Activated CD4-positive, alpha-beta T cell treated with anti-CD3 and anti-CD28 coated beads, Interleukin-2, amount 10 ng/mL, durations not matched to agents 24 days and 14 days (primary cell): ENCODE results near the gene ADGRB3. TPM values are rescaled to one million over a fixed set of nuclear protein-coding genes. Genes with fewer than 3 reads are reported as not detected.
A peak's percentile ranks its signal among the peaks of the same experiment; 100 is the strongest.

Source experiments
- DNase-seq: peaks from one replicate; pipeline ENCODE4 v3.0.0; 2022
- H3K27ac Mint-ChIP-seq: one replicate; pipeline ENCODE4 v1.8.0; 2022; ENCODE audit warnings: mild to moderate bottlenecking, mixed read lengths
- H3K27me3 Mint-ChIP-seq: one replicate; pipeline ENCODE4 v1.8.0; 2022; ENCODE audit warnings: mixed read lengths
- H3K36me3 Mint-ChIP-seq: one replicate; pipeline ENCODE4 v1.8.0; 2022; ENCODE audit warnings: low read depth, mild to moderate bottlenecking, mixed read lengths
- H3K4me1 Mint-ChIP-seq: one replicate; pipeline ENCODE4 v1.8.0; 2021; ENCODE audit warnings: mixed read lengths
- H3K4me3 Mint-ChIP-seq: one replicate; pipeline ENCODE4 v1.8.0; 2022; ENCODE audit warnings: mild to moderate bottlenecking, moderate library complexity, mixed read lengths
- H3K9me3 Mint-ChIP-seq: one replicate; pipeline ENCODE4 v1.8.0; 2021; ENCODE audit warnings: mixed read lengths
- intact Hi-C: fragments of 100-400 bp; cut with micrococcal nuclease; formaldehyde crosslinking; loops from one replicate; pipeline ENCODE4 v1.15.1; 2023
- total RNA-seq: library from RNA; stranded (reverse); gene quantifications from 2 replicates; pipeline ENCODE4 v1.2.3, GENCODE V29; 2022

The ADGRB3 gene
- not detected in 2 replicates for total RNA-seq

GRCh38 chr6:68634726-68635411 lies at the start of gene ADGRB3:
Gene ADGRB3 (plus strand): TSS chr6:68635282. CDS start chr6:68638676, 3,394 bp downstream.
- Mint-ChIP-seq H3K27ac (no peak within 1 kb of the TSS), H3K27me3 (peaks cover 48% of the 10 kb centered on the region), H3K4me3 (peak within 1 kb of the TSS; percentile 85), H3K4me1 (peaks cover 14% of the 10 kb centered on the region), H3K36me3 (no peaks in the 10 kb centered on the region), H3K9me3 (no peaks in the 10 kb centered on the region)
- intact Hi-C loops = loop anchor here (5.0 kb wide), 2 partner anchors 332 to 1472 kb away; no protein-coding TSS in a partner anchor
- DNase-seq = peak; percentile 79

GRCh38 chr6:68593558-68593957 lies 41.5 kb upstream of the ADGRB3 start:
- H3K27me3 Mint-ChIP-seq = no peaks in the 10 kb centered on the region
- no peaks in the 10 kb centered on the region for H3K36me3 Mint-ChIP-seq

GRCh38 chr6:68597642-68598041 lies 37.4 kb upstream of the ADGRB3 start:
- no peak for DNase-seq
- intact Hi-C loops = no loop called here
- Mint-ChIP-seq H3K27ac (no peak overlapping the region), H3K9me3 (no peaks in the 10 kb centered on the region), H3K4me1 (no peaks in the 10 kb centered on the region), H3K27me3 (no peaks in the 10 kb centered on the region), H3K36me3 (no peaks in the 10 kb centered on the region), H3K4me3 (no peak overlapping the region)

More at GRCh38 chr6:68593558-68593957, 41.5 kb upstream of the ADGRB3 start:
- Mint-ChIP-seq H3K4me1 (no peaks in the 10 kb centered on the region), H3K27ac (no peak overlapping the region), H3K4me3 (no peak overlapping the region), H3K9me3 (peaks cover 6% of the 10 kb centered on the region)
- intact Hi-C loops = no loop called here
- no peak for DNase-seq

GRCh38 chr6:68615938-68616337 lies 19.1 kb upstream of the ADGRB3 start:
- Mint-ChIP-seq H3K27ac (no peak overlapping the region), H3K9me3 (no peaks in the 10 kb centered on the region), H3K36me3 (no peaks in the 10 kb centered on the region), H3K4me3 (no peak overlapping the region), H3K27me3 (no peaks in the 10 kb centered on the region), H3K4me1 (no peaks in the 10 kb centered on the region)
- no peak for DNase-seq
- intact Hi-C loops = no loop called here

GRCh38 chr6:68625998-68626397 lies 9.1 kb upstream of the ADGRB3 start:
- intact Hi-C loops = no loop called here
- Mint-ChIP-seq H3K4me1 (no peaks in the 10 kb centered on the region), H3K4me3 (no peak overlapping the region)

GRCh38 chr6:68628161-68628560 lies 6.9 kb upstream of the ADGRB3 start:
- Mint-ChIP-seq H3K4me3 (no peak overlapping the region), H3K4me1 (no peaks in the 10 kb centered on the region), H3K36me3 (no peaks in the 10 kb centered on the region), H3K27ac (no peak overlapping the region), H3K9me3 (no peaks in the 10 kb centered on the region), H3K27me3 (peaks cover 8% of the 10 kb centered on the region)
- no peak for DNase-seq
- intact Hi-C loops = no loop called here

More at GRCh38 chr6:68625998-68626397, 9.1 kb upstream of the ADGRB3 start:
- no peaks in the 10 kb centered on the region for H3K27me3 Mint-ChIP-seq
- no peak for DNase-seq
- no peaks in the 10 kb centered on the region for H3K36me3 Mint-ChIP-seq
- H3K27ac Mint-ChIP-seq = no peak overlapping the region
- H3K9me3 Mint-ChIP-seq = no peaks in the 10 kb centered on the region

GRCh38 chr6:68632734-68633133 lies 2.3 kb upstream of the ADGRB3 start:
- Mint-ChIP-seq H3K9me3 (no peaks in the 10 kb centered on the region), H3K27ac (no peak overlapping the region)

GRCh38 chr6:68633281-68633971 lies 1.7 kb upstream of the ADGRB3 start:
- intact Hi-C loops = no loop called here
- Mint-ChIP-seq H3K27ac (no peak overlapping the region), H3K4me1 (peaks cover 14% of the 10 kb centered on the region), H3K27me3 (peaks cover 48% of the 10 kb centered on the region), H3K9me3 (no peaks in the 10 kb centered on the region), H3K4me3 (no peak overlapping the region), H3K36me3 (no peaks in the 10 kb centered on the region)
- DNase-seq = no peak

More at GRCh38 chr6:68632734-68633133, 2.3 kb upstream of the ADGRB3 start:
- H3K4me1 Mint-ChIP-seq = peaks cover 14% of the 10 kb centered on the region
- peaks cover 44% of the 10 kb centered on the region for H3K27me3 Mint-ChIP-seq
- no peak for DNase-seq
- intact Hi-C loops = no loop called here
- no peaks in the 10 kb centered on the region for H3K36me3 Mint-ChIP-seq
- H3K4me3 Mint-ChIP-seq = no peak overlapping the region

- no peak overlapping the region for H3K27ac Mint-ChIP-seq
- H3K4me3 Mint-ChIP-seq = peak overlapping the region; percentile 85
- intact Hi-C loops = no loop called here
- DNase-seq = no peak
- H3K36me3 Mint-ChIP-seq = no peaks in the 10 kb centered on the region
- H3K27me3 Mint-ChIP-seq = peaks cover 48% of the 10 kb centered on the region
- no peaks in the 10 kb centered on the region for H3K9me3 Mint-ChIP-seq
- peaks cover 14% of the 10 kb centered on the region for H3K4me1 Mint-ChIP-seq
Measured at GRCh38 chr6:68633972-68634725, 933 bp upstream of the ADGRB3 start.

- intact Hi-C loops = loop anchor here (5.0 kb wide), 2 partner anchors 332 to 1472 kb away; no protein-coding TSS in a partner anchor
- no peaks in the 10 kb centered on the region for H3K36me3 Mint-ChIP-seq
Measured at GRCh38 chr6:68635412-68635705, 277 bp downstream of the ADGRB3 start.

GRCh38 chr6:68635706-68636513 lies 828 bp downstream of the ADGRB3 start:
- peaks cover 15% of the 10 kb centered on the region for H3K4me1 Mint-ChIP-seq
- intact Hi-C loops = loop anchor here (5.0 kb wide), 2 partner anchors 331 to 1471 kb away; no protein-coding TSS in a partner anchor
- no peak for DNase-seq
- no peaks in the 10 kb centered on the region for H3K36me3 Mint-ChIP-seq
- H3K27me3 Mint-ChIP-seq = peaks cover 54% of the 10 kb centered on the region
- no peaks in the 10 kb centered on the region for H3K9me3 Mint-ChIP-seq
- H3K4me3 Mint-ChIP-seq = peak overlapping the region; percentile 85
- H3K27ac Mint-ChIP-seq = no peak overlapping the region

More at GRCh38 chr6:68635412-68635705, 277 bp downstream of the ADGRB3 start:
- H3K27me3 Mint-ChIP-seq = peaks cover 52% of the 10 kb centered on the region
- H3K4me1 Mint-ChIP-seq = peaks cover 15% of the 10 kb centered on the region
- peak overlapping the region; percentile 85 for H3K4me3 Mint-ChIP-seq
- H3K9me3 Mint-ChIP-seq = no peaks in the 10 kb centered on the region
- no peak for DNase-seq
- no peak overlapping the region for H3K27ac Mint-ChIP-seq

- no peak overlapping the region for H3K27ac Mint-ChIP-seq
- H3K9me3 Mint-ChIP-seq = no peaks in the 10 kb centered on the region
- no peak overlapping the region for H3K4me3 Mint-ChIP-seq
- no peaks in the 10 kb centered on the region for H3K36me3 Mint-ChIP-seq
- intact Hi-C loops = loop anchor here (5.0 kb wide), 2 partner anchors 331 to 1471 kb away; no protein-coding TSS in a partner anchor
- H3K4me1 Mint-ChIP-seq = peaks cover 15% of the 10 kb centered on the region
- H3K27me3 Mint-ChIP-seq = peaks cover 54% of the 10 kb centered on the region
- DNase-seq = no peak
Measured at GRCh38 chr6:68636666-68637065, 1.6 kb downstream of the ADGRB3 start.

GRCh38 chr6:68637071-68637470 lies 2.0 kb downstream of the ADGRB3 start:
- no peak overlapping the region for H3K27ac Mint-ChIP-seq
- H3K4me1 Mint-ChIP-seq = peaks cover 15% of the 10 kb centered on the region
- intact Hi-C loops = loop anchor here (5.0 kb wide), 2 partner anchors 330 to 1470 kb away; no protein-coding TSS in a partner anchor
- no peaks in the 10 kb centered on the region for H3K9me3 Mint-ChIP-seq
- no peaks in the 10 kb centered on the region for H3K36me3 Mint-ChIP-seq
- H3K4me3 Mint-ChIP-seq = no peak overlapping the region
- H3K27me3 Mint-ChIP-seq = peaks cover 52% of the 10 kb centered on the region
- DNase-seq = no peak
